A549 (cell line): ENCODE data around the gene SEMA3C. TPM values are rescaled to one million over a fixed set of nuclear protein-coding genes. Genes with fewer than 3 reads are reported as not detected.

Experiments used
- ATAC-seq, 2 experiments: fragments of 200-7000 bp in 1 of 2; fragments of >200 bp in 1 of 2; cut with Nextera tagmentation in 1 of 2; cut with Tn5 transposase in 1 of 2; 3 replicates each; pipeline versions ENCODE4 v1.8.0 to v1.9.1; 2018 to 2020; ENCODE audit warnings: mild to moderate bottlenecking in 1 of 2, moderate library complexity in 1 of 2
- CTCF ChIA-PET: fragments of 300-600 bp; sonication (Branson Sonifier 250); formaldehyde crosslinking; extraction: SDS; loops from one replicate; lab custom pipeline; 2021; ENCODE audit warnings: antibody characterized with exemption, inconsistent platforms; lab: Yijun Ruan, JAX
- POLR2A ChIA-PET: fragments of 350-600 bp; formaldehyde crosslinking; extraction: SDS; loops from one replicate; lab custom pipeline; 2021; ENCODE audit warnings: antibody characterized with exemption, inconsistent platforms; lab: Yijun Ruan, JAX
- DNase-seq, 2 experiments: peaks; one replicate each; pipeline versions ENCODE4 v3.0.0 to v3.0.0-alpha.2; 2011 to 2016; ENCODE audit warnings: low read depth in 1 of 2, low spot score in 1 of 2
- FAIRE-seq: peaks from 2 replicates; lab custom pipeline; 2011; peaks lifted over from hg19 to GRCh38; lab: Jason Lieb, UNC
- H3K27ac ChIP-seq, 2 experiments: fragments of >200 bp; sonication (Bioruptor Twin); formaldehyde crosslinking; 3 replicates each; pipeline ENCODE4 v1.5.1; 2016 to 2017
- H3K4me1 ChIP-seq: fragments of >200 bp; sonication (Bioruptor Twin); formaldehyde crosslinking; 3 replicates; pipeline ENCODE4 v1.6.1; 2016
- H3K4me2 ChIP-seq: fragments of >200 bp; sonication (Bioruptor Twin); formaldehyde crosslinking; 3 replicates; pipeline ENCODE4 v1.6.1; 2016
- H3K4me3 ChIP-seq: fragments of >200 bp; sonication (Bioruptor Twin); formaldehyde crosslinking; 3 replicates; pipeline ENCODE4 v1.5.1; 2016
- H3K9me3 ChIP-seq: fragments of >200 bp; sonication (Bioruptor Twin); formaldehyde crosslinking; 3 replicates; pipeline ENCODE4 v1.6.1; 2016
- ATOH8 ChIP-seq: fragments of 250-450 bp; sonication (Bioruptor Pico); IDR thresholded peaks from 2 replicates; pipeline ENCODE4 v1.5.0; 2020; ENCODE audit warnings: low read depth, mild to moderate bottlenecking, moderate library complexity
- BHLHE40 ChIP-seq: IDR thresholded peaks from 2 replicates; pipeline ENCODE4 v1.6.1; 2012; ENCODE audit warnings: low read depth, low read length, inconsistent platforms
- CBX8 ChIP-seq: fragments of 200-600 bp; sonication (generic); IDR thresholded peaks from 2 replicates; pipeline ENCODE4 v1.6.1; 2016
- CTCF ChIP-seq: fragments of >200 bp; sonication (Bioruptor Twin); formaldehyde crosslinking; IDR thresholded peaks from 3 replicates; pipeline ENCODE4 v1.5.1; 2016
- EHMT2 ChIP-seq: fragments of 200-600 bp; sonication (generic); IDR thresholded peaks from 2 replicates; pipeline ENCODE4 v1.6.1; 2016; ENCODE audit warnings: antibody characterized with exemption, low read depth, mild to moderate bottlenecking, moderate library complexity
- ELK1 ChIP-seq: fragments of 150-350 bp; IDR thresholded peaks from 2 replicates; pipeline ENCODE4 v1.6.1; 2014; ENCODE audit warnings: low read depth, mild to moderate bottlenecking, low read length
- FOSB ChIP-seq: fragments of 250-450 bp; sonication (Bioruptor Pico); IDR thresholded peaks from 2 replicates; pipeline ENCODE4 v1.5.0; 2020; ENCODE audit warnings: mild to moderate bottlenecking, moderate library complexity
- FOXS1 ChIP-seq: fragments of 250-450 bp; sonication (Bioruptor Pico); IDR thresholded peaks from 2 replicates; pipeline ENCODE4 v1.5.0; 2020; ENCODE audit warnings: mild to moderate bottlenecking, moderate library complexity
- GATA3 ChIP-seq: IDR thresholded peaks from 2 replicates; pipeline ENCODE4 v1.6.1; 2012; ENCODE audit warnings: borderline replicate concordance
- HDAC2 ChIP-seq: fragments of 200-600 bp; sonication (generic); IDR thresholded peaks from 2 replicates; pipeline ENCODE4 v1.6.1; 2016
- HES2 ChIP-seq: fragments of >200 bp; sonication (Bioruptor Twin); formaldehyde crosslinking; IDR thresholded peaks from 2 replicates; pipeline ENCODE4 v1.6.1; 2016
- HOXB13 ChIP-seq: fragments of 250-450 bp; sonication (Bioruptor Pico); IDR thresholded peaks from 2 replicates; pipeline ENCODE4 v1.5.0; 2020; ENCODE audit warnings: low read depth, mild to moderate bottlenecking, moderate library complexity
- HOXB5 ChIP-seq: fragments of 250-450 bp; sonication (Bioruptor Pico); IDR thresholded peaks from 2 replicates; pipeline ENCODE4 v1.5.0; 2020; ENCODE audit warnings: mild to moderate bottlenecking, moderate library complexity
- MAX ChIP-seq: IDR thresholded peaks from 2 replicates; pipeline ENCODE4 v1.6.1; 2012
- NFE2L2 ChIP-seq: fragments of 150-350 bp; conservative IDR thresholded peaks from 2 replicates; pipeline ENCODE4 v1.6.1; 2014; ENCODE audit warnings: low read length
- PHF8 ChIP-seq: fragments of 200-600 bp; sonication (generic); IDR thresholded peaks from 2 replicates; pipeline ENCODE4 v1.6.1; 2016; ENCODE audit warnings: low read depth, mild to moderate bottlenecking, antibody characterized with exemption, moderate library complexity, borderline replicate concordance
- POLR2AphosphoS2 ChIP-seq: conservative IDR thresholded peaks from 2 replicates; pipeline ENCODE4 v1.6.1; 2012; ENCODE audit warnings: low read length, improper control_type of control experiment, inconsistent platforms
- RCOR1 ChIP-seq: fragments of 150-350 bp; IDR thresholded peaks from 2 replicates; pipeline ENCODE4 v1.6.1; 2014; ENCODE audit warnings: antibody characterized with exemption, low read length, low read depth
- RFX5 ChIP-seq: fragments of 450-650 bp; IDR thresholded peaks from 2 replicates; pipeline ENCODE4 v1.7.1; 2014; ENCODE audit warnings: antibody characterized with exemption, mild to moderate bottlenecking, moderate library complexity
- SREBF2 ChIP-seq: fragments of 450-650 bp; IDR thresholded peaks from 2 replicates; pipeline ENCODE4 v1.6.1; 2014; ENCODE audit warnings: mild to moderate bottlenecking, moderate library complexity
- TFCP2L1 ChIP-seq: fragments of 250-450 bp; sonication (Bioruptor Pico); IDR thresholded peaks from 2 replicates; pipeline ENCODE4 v1.5.0; 2021; ENCODE audit warnings: mild to moderate bottlenecking
- TP53 ChIP-seq: fragments of 250-450 bp; sonication (Bioruptor Pico); IDR thresholded peaks from 2 replicates; pipeline ENCODE4 v1.5.0; 2021; ENCODE audit warnings: mild to moderate bottlenecking, moderate library complexity
- USF2 ChIP-seq: fragments of 450-650 bp; IDR thresholded peaks from 2 replicates; pipeline ENCODE4 v1.6.1; 2014; ENCODE audit warnings: antibody characterized with exemption
- ZSCAN20 ChIP-seq: fragments of 250-450 bp; sonication (Bioruptor Pico); IDR thresholded peaks from 2 replicates; pipeline ENCODE4 v1.8.0; 2022; ENCODE audit warnings: mild to moderate bottlenecking, moderate library complexity
- WGBS: methylation state at CpG from one replicate; pipeline ENCODE4 v1.1.6; 2017; ENCODE audit errors: missing lambda C conversion rate; 5-methylcytosine and 5-hydroxymethylcytosine counted together
- polyA plus RNA-seq, 4 experiments: library from polyadenylated mRNA; depleted of rRNA in 3 of 4; stranded (reverse); fragments of >200 nt; fragmentation: RNase III in 1 of 4; extraction: RNeasy Plus Mini Kit Qiagen cat#74134 plus additional on column Dnase treatment in 1 of 4; gene quantifications; 2 replicates in 3 of 4; 3 replicates in 1 of 4; pipeline ENCODE4 v1.2.3, GENCODE V29; 2011 to 2017

Gene SEMA3C
- polyA plus RNA-seq, 2 of the 4 experiments (the other 2 are of a cell fraction) = 78.1 to 212 TPM

- ATAC-seq (no peak), FAIRE-seq (no peak), DNase-seq (no peak)
- 84% methylated on average over 1 of the region's 1 CpG for WGBS
- H3K27ac ChIP-seq = 0 out of 6 replicates have a peak overlapping the region, but pooled peaks of 1 of the 2 experiments have one; percentile 6
- no peaks in the 10 kb centered on the region for H3K9me3 ChIP-seq
- no peak overlapping the region for H3K4me2 ChIP-seq
- ChIA-PET CTCF (no interaction called here), POLR2A (no interaction called here)
- H3K4me3 ChIP-seq = no peak overlapping the region
- TF ChIP-seq FOSB (no peak), ELK1 (no peak), POLR2AphosphoS2 (no peak), ZSCAN20 (CRISPR knock-in tag) (no peak), HOXB5 (CRISPR knock-in tag) (no peak), TFCP2L1 (CRISPR knock-in tag) (no peak), CBX8 (no peak), MAX (no peak), TP53 (no peak), EHMT2 (no peak), USF2 (no peak), HOXB13 (no peak), SREBF2 (no peak), ATOH8 (no peak), RCOR1 (no peak), HES2 (no peak), CTCF (no peak), FOXS1 (CRISPR knock-in tag) (no peak), BHLHE40 (no peak), RFX5 (no peak)
- H3K4me1 ChIP-seq = peaks cover 44% of the 10 kb centered on the region
Measured at GRCh38 chr7:80763289-80763688, 155.6 kb downstream of the SEMA3C start.

GRCh38 chr7:80760292-80760691, 158.6 kb downstream of the SEMA3C start:
- H3K4me3 ChIP-seq = no peak overlapping the region
- H3K27ac ChIP-seq = peak overlapping the region in 1 of 2 experiments; percentile 35; a peak in 2 of 6 replicates
- TF ChIP-seq GATA3 = 0 out of 2 replicates have a peak, but pooled peaks have one; percentile 17
- TF ChIP-seq HDAC2 = no peak
- TF ChIP-seq HOXB5 (CRISPR knock-in tag) = no peak
- TF ChIP-seq NFE2L2 = no peak
- no peak for TF ChIP-seq PHF8
- TF ChIP-seq, all 56 proteins: peak for 1
- H3K9me3 ChIP-seq = no peaks in the 10 kb centered on the region
- peak overlapping the region; percentile 8; the same call in 1 of the 3 replicates for H3K4me2 ChIP-seq
- CTCF ChIA-PET = no interaction called here
- FAIRE-seq = peak; percentile 13
- peak in 1 of 2 experiments; percentile 55 for DNase-seq
- WGBS = 51% methylated on average over 4 of the region's 4 CpGs
- peak in 1 of 2 experiments; percentile 35; a peak in 2 of 6 replicates for ATAC-seq
- POLR2A ChIA-PET = no interaction called here
- peaks cover 26% of the 10 kb centered on the region for H3K4me1 ChIP-seq
